Liver (tissue), 9 donors: Measurements from ENCODE around the gene MYO15B. TPM values are rescaled to one million over a fixed set of nuclear protein-coding genes. Genes with fewer than 3 reads are reported as not detected.

ENCODE experiments used
- DNase-seq: peaks from one replicate; pipeline ENCODE4 v3.0.0-alpha.2; 2017; ENCODE audit warnings: low spot score
- H3K27ac ChIP-seq, 2 donors: one replicate each; pipeline ENCODE4 v1.7.0; 2013; ENCODE audit warnings: inconsistent platforms in 2 of 2, low read length in 2 of 2, control low read depth in 1 of 2, low read depth in 1 of 2, mild to moderate bottlenecking in 1 of 2
- H3K27me3 ChIP-seq, 4 donors: one replicate each; pipeline versions ENCODE4 v1.6.1 to v1.7.0; 2013; ENCODE audit warnings: low read length in 3 of 4, inconsistent platforms in 1 of 4, mild to moderate bottlenecking in 1 of 4, moderate library complexity in 1 of 4; ENCODE audit not compliant: control insufficient read depth in 4 of 4, insufficient read depth in 4 of 4
- H3K36me3 ChIP-seq, 4 donors: one replicate each; pipeline versions ENCODE4 v1.6.1 to v1.7.0; 2013; ENCODE audit warnings: low read length in 3 of 4, mild to moderate bottlenecking in 3 of 4, low read depth in 1 of 4, moderate library complexity in 1 of 4; ENCODE audit not compliant: control insufficient read depth in 4 of 4, insufficient read depth in 3 of 4
- H3K4me1 ChIP-seq, 4 donors: one replicate each; pipeline versions ENCODE4 v1.6.1 to v1.7.0; 2013; ENCODE audit warnings: low read length in 3 of 4, mild to moderate bottlenecking in 3 of 4, moderate library complexity in 1 of 4; ENCODE audit not compliant: control insufficient read depth in 4 of 4, insufficient read depth in 4 of 4
- H3K4me3 ChIP-seq, 3 donors: one replicate each; pipeline versions ENCODE4 v1.6.1 to v1.7.0; 2013; ENCODE audit warnings: low read length in 3 of 3, control low read depth in 1 of 3, low read depth in 1 of 3, mild to moderate bottlenecking in 1 of 3
- H3K9ac ChIP-seq, 2 donors: one replicate each; pipeline ENCODE4 v1.7.0; 2013; ENCODE audit warnings: low read length in 2 of 2, mild to moderate bottlenecking in 2 of 2, moderate library complexity in 2 of 2, control low read depth in 1 of 2, low read depth in 1 of 2
- H3K9me3 ChIP-seq, 4 donors: one replicate each; pipeline versions ENCODE4 v1.6.1 to v1.7.0; 2013; ENCODE audit warnings: low read length in 3 of 4; ENCODE audit not compliant: control insufficient read depth in 4 of 4
- CTCF ChIP-seq: fragments of 150-350 bp; IDR thresholded peaks from 2 replicates; pipeline ENCODE4 v1.5.1; 2017; ENCODE audit warnings: improper control_type of control experiment, low read depth, low read length; ENCODE audit not compliant: missing input control
- EGR1 ChIP-seq, 2 donors: IDR thresholded peaks; 2 replicates each; pipeline ENCODE4 v1.6.1; 2016 to 2018; ENCODE audit warnings: antibody characterized with exemption in 2 of 2, low read depth in 2 of 2
- FOXA1 ChIP-seq: IDR thresholded peaks from 2 replicates; pipeline ENCODE4 v1.6.1; 2016; ENCODE audit warnings: antibody characterized with exemption
- FOXA2 ChIP-seq: IDR thresholded peaks from 2 replicates; pipeline ENCODE4 v1.6.1; 2016; ENCODE audit warnings: antibody characterized with exemption
- GABPA ChIP-seq, 2 donors: IDR thresholded peaks in 1 of 2; conservative IDR thresholded peaks in 1 of 2; 2 replicates each; pipeline ENCODE4 v1.6.1; 2016; ENCODE audit warnings: antibody characterized with exemption in 2 of 2, mild to moderate bottlenecking in 1 of 2, moderate library complexity in 1 of 2
- HNF4A ChIP-seq, 2 donors: conservative IDR thresholded peaks; 2 replicates each; pipeline ENCODE4 v1.6.1; 2016; ENCODE audit warnings: antibody characterized with exemption in 2 of 2, mild to moderate bottlenecking in 2 of 2
- HNF4G ChIP-seq: IDR thresholded peaks from 2 replicates; pipeline ENCODE4 v1.6.1; 2016; ENCODE audit warnings: antibody characterized with exemption
- JUND ChIP-seq, 2 donors: IDR thresholded peaks; 2 replicates each; pipeline ENCODE4 v1.6.1; 2016; ENCODE audit warnings: antibody characterized with exemption in 2 of 2
- NR2F2 ChIP-seq: IDR thresholded peaks from 2 replicates; pipeline ENCODE4 v1.6.1; 2016; ENCODE audit warnings: antibody characterized with exemption
- REST ChIP-seq: IDR thresholded peaks from 2 replicates; pipeline ENCODE4 v1.6.1; 2016; ENCODE audit warnings: antibody characterized with exemption, mild to moderate bottlenecking
- RXRA ChIP-seq, 2 donors: IDR thresholded peaks; 2 replicates each; pipeline ENCODE4 v1.6.1; 2017 to 2018; ENCODE audit warnings: antibody characterized with exemption in 2 of 2, mild to moderate bottlenecking in 1 of 2
- SP1 ChIP-seq: IDR thresholded peaks from 2 replicates; pipeline ENCODE4 v1.6.1; 2018; ENCODE audit warnings: antibody characterized with exemption, mild to moderate bottlenecking
- TAF1 ChIP-seq: conservative IDR thresholded peaks from 2 replicates; pipeline ENCODE4 v1.6.1; 2016; ENCODE audit warnings: antibody characterized with exemption, mild to moderate bottlenecking
- YY1 ChIP-seq: IDR thresholded peaks from 2 replicates; pipeline ENCODE4 v1.6.1; 2016; ENCODE audit warnings: antibody characterized with exemption, mild to moderate bottlenecking
- ZBTB33 ChIP-seq: IDR thresholded peaks from 2 replicates; pipeline ENCODE4 v1.6.1; 2016; ENCODE audit warnings: antibody characterized with exemption
- WGBS: extraction: QIAGEN DNeasy Blood & Tissue Kit; methylation state at CpG from one replicate; pipeline ENCODE4 v1.1.7; 2013; 5-methylcytosine and 5-hydroxymethylcytosine counted together
- polyA plus RNA-seq, 2 donors: library from polyadenylated mRNA; stranded (reverse) in 1 of 2; unstranded in 1 of 2; fragments of 200-250 nt in 1 of 2; fragments of >200 nt in 1 of 2; fragmentation: Nextera tagmentation in 1 of 2; extraction: Ambion mirVana in 1 of 2; gene quantifications; one replicate each; pipeline versions ENCODE4 v1.2.1 to v1.2.3, GENCODE V29; 2013 to 2015
- total RNA-seq, 2 donors: library from RNA; depleted of rRNA; stranded (reverse); fragments of >200 nt; gene quantifications; one replicate each; pipeline ENCODE4 v1.2.3, GENCODE V29; 2014
- TF ChIP-seq, protein P1 (sequence below): IDR thresholded peaks from 2 replicates; pipeline ENCODE4 v1.6.1; 2016; ENCODE audit warnings: antibody characterized with exemption
- TF ChIP-seq, protein P2 (sequence below): IDR thresholded peaks from 2 replicates; pipeline ENCODE4 v1.6.1; 2016; ENCODE audit warnings: antibody characterized with exemption
- donor health status: healthy.
- donor health status: healthy.
- donor health status: healthy.
- donor health status: healthy.
- donor health status: healthy.

Gene MYO15B
- total and polyA plus RNA-seq, 4 donors: 13.3 to 34.4 (median 18.0) TPM

- TF ChIP-seq ZBTB33 (no peak), JUND (IDR thresholded peaks at IDR 0.05) (no peak), SP1 (no peak), FOXA2 (no peak)
Measured at GRCh38 chr17:75622076-75622475, 34.5 kb downstream of the MYO15B start (continued).

DNA sequence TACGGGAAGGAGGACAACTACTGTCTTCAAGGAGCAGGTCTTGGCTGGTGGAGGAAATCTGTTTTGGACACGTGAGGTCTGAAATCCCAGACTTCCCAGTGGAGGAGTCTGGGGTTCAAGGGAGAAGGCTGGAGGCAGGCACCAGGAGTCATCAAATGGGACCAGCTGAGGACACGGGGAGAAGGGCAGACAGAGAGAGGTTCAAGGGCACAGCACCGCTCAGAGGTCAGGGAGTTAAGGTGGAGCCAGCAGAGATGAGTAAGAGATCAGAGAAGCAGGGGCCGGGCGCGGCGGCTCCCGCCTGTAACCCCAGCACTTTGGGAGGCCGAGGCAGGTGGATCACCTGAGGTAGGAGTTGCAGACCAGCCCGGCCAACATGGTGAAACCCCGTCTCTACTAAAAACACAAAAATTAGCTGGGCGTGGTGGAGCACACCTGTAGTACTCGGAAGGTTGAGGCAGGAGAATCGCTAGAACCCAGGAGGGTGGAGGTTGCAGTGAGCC, 35.2 kb downstream of the MYO15B start:
- TF ChIP-seq, protein P1, sequence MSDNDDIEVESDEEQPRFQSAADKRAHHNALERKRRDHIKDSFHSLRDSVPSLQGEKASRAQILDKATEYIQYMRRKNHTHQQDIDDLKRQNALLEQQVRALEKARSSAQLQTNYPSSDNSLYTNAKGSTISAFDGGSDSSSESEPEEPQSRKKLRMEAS: no peak
- TF ChIP-seq JUND (IDR thresholded peaks at IDR 0.05) (no peak), HNF4G (no peak), GABPA (IDR thresholded peaks at IDR 0.05 in 1 of 2, conservative IDR thresholded peaks at IDR 0.05 in 1 of 2) (no peak), YY1 (no peak), FOXA1 (no peak), CTCF (no peak), REST (no peak), RXRA (IDR thresholded peaks at IDR 0.05) (no peak), SP1 (no peak), TAF1 (no peak), NR2F2 (no peak), ZBTB33 (no peak), FOXA2 (no peak), EGR1 (IDR thresholded peaks at IDR 0.05; ENCODE audit: low read depth in 2 of 2) (no peak), HNF4A (conservative IDR thresholded peaks at IDR 0.05) (no peak)
- TF ChIP-seq, protein P2, sequence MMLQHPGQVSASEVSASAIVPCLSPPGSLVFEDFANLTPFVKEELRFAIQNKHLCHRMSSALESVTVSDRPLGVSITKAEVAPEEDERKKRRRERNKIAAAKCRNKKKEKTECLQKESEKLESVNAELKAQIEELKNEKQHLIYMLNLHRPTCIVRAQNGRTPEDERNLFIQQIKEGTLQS: no peak
- DNase-seq: no peak
- peaks cover 0 to 49% (median 9%) of the 10 kb centered on the region in 4 donors for H3K36me3 ChIP-seq

More for the DNA sequence above, 35.2 kb downstream of the MYO15B start:
- no peaks in the 10 kb centered on the region for H3K4me1 ChIP-seq
- no peaks in the 10 kb centered on the region for H3K27me3 ChIP-seq
- no peak overlapping the region for H3K4me3 ChIP-seq
- WGBS: 95% methylated on average over 15 of the region's 15 CpGs
- H3K27ac ChIP-seq: no peak overlapping the region
- no peak overlapping the region for H3K9ac ChIP-seq
- H3K9me3 ChIP-seq: no peaks in the 10 kb centered on the region
